Loucy (cell line): ENCODE results near the gene PEAR1.

Experiments
- CTCF ChIP-seq: fragments of 200-600 bp; sonication (generic); conservative IDR thresholded peaks from 2 replicates; pipeline ENCODE4 v1.5.1; 2014; ENCODE audit warnings: mild to moderate bottlenecking, antibody characterized with exemption, low read length
- EZH2phosphoT487 ChIP-seq: fragments of 200-600 bp; IDR thresholded peaks from 2 replicates; pipeline ENCODE4 v1.6.1; 2018; ENCODE audit warnings: antibody characterized with exemption, mild to moderate bottlenecking, moderate library complexity, borderline replicate concordance

- no peak for TF ChIP-seq CTCF
- no peak for TF ChIP-seq EZH2phosphoT487
Observed at GRCh38 chr1:156943756-156944155, 50.2 kb downstream of the PEAR1 start.
